Panc1 (cell line): ENCODE measurements around the gene CFAP410. TPM values are rescaled to one million over a fixed set of nuclear protein-coding genes. Genes with fewer than 3 reads are reported as not detected.

Experiments
- ATAC-seq: fragments of 200-7000 bp; cut with Tn5 transposase; 2 replicates; pipeline ENCODE4 v1.9.1; 2020; ENCODE audit warnings: mild to moderate bottlenecking, moderate library complexity
- BruUV-seq: library from RNA; stranded (reverse); fragments of 400-500 nt; replicated peaks from 2 replicates; lab custom pipeline; 2021; lab: Mats Ljungman, UMichigan
- CTCF ChIA-PET: fragments of 300-600 bp; sonication (Branson Sonifier 250); formaldehyde crosslinking; loops from one replicate; lab custom pipeline; 2022; ENCODE audit warnings: antibody characterized with exemption; lab: Charles Lee
- POLR2A ChIA-PET: fragments of 300-600 bp; sonication (Branson Sonifier 250); formaldehyde crosslinking; loops from one replicate; lab custom pipeline; 2022; ENCODE audit warnings: antibody characterized with exemption; lab: Charles Lee
- DNase-seq: peaks from one replicate; pipeline ENCODE4 v3.0.0-alpha.2; 2010; ENCODE audit warnings: low read depth, low spot score
- H3K27ac ChIP-seq: 2 replicates; pipeline ENCODE4 v1.5.1; 2011; ENCODE audit warnings: mild to moderate bottlenecking, low read length, inconsistent platforms
- H3K27me3 ChIP-seq: fragments of 200-500 bp; sonication (Bioruptor generic); 2 replicates; pipeline ENCODE4 v1.6.0; 2014; ENCODE audit warnings: low read length, inconsistent platforms; ENCODE audit not compliant: control insufficient read depth, insufficient read depth
- H3K36me3 ChIP-seq: fragments of 200-500 bp; sonication (Bioruptor generic); 2 replicates; pipeline ENCODE4 v1.5.1; 2014; ENCODE audit warnings: inconsistent platforms, mild to moderate bottlenecking, low read length, moderate library complexity; ENCODE audit not compliant: control insufficient read depth, insufficient read depth
- H3K4me1 ChIP-seq: 2 replicates; pipeline ENCODE4 v1.5.1; 2011; ENCODE audit warnings: inconsistent platforms, mild to moderate bottlenecking, low read length, moderate library complexity; ENCODE audit not compliant: control insufficient read depth, insufficient read depth
- H3K4me3 ChIP-seq, 2 experiments: 2 replicates each; pipeline ENCODE4 v1.5.1; 2011 to 2012; ENCODE audit warnings: low read depth in 2 of 2, low read length in 2 of 2, mild to moderate bottlenecking in 2 of 2, inconsistent platforms in 1 of 2, moderate library complexity in 1 of 2
- H3K9me3 ChIP-seq: fragments of 200-500 bp; sonication (Bioruptor generic); 2 replicates; pipeline ENCODE4 v1.5.1; 2014; ENCODE audit warnings: low read depth, mild to moderate bottlenecking, inconsistent platforms, low read length, moderate library complexity; ENCODE audit not compliant: control insufficient read depth, insufficient read depth
- POLR2AphosphoS5 ChIP-seq: IDR thresholded peaks from 2 replicates; pipeline ENCODE4 v1.6.1; 2012; ENCODE audit warnings: mild to moderate bottlenecking, low read depth, low read length, moderate library complexity
- REST ChIP-seq, 2 experiments: IDR thresholded peaks; 2 replicates each; pipeline ENCODE4 v1.6.1; 2011 to 2012; ENCODE audit warnings: low read depth in 2 of 2, control low read depth in 1 of 2, low read length in 1 of 2, mild to moderate bottlenecking in 1 of 2, moderate library complexity in 1 of 2; ENCODE audit not compliant: insufficient read depth in 1 of 2
- SIN3A ChIP-seq: IDR thresholded peaks from 2 replicates; pipeline ENCODE4 v1.6.1; 2012; ENCODE audit warnings: low read depth, mild to moderate bottlenecking, low read length, moderate library complexity, borderline replicate concordance; ENCODE audit not compliant: insufficient read depth
- TCF7L2 ChIP-seq: IDR thresholded peaks from 2 replicates; pipeline ENCODE4 v1.6.1; 2011; ENCODE audit warnings: mild to moderate bottlenecking, low read depth, low read length, inconsistent platforms
- in situ Hi-C: cut with HindIII; loops from 2 replicates; pipeline ENCODE4 v1.10.0; 2016; ENCODE audit warnings: low sequenced_read_pairs, low pct_unique_long_range_greater_than_20kb
- intact Hi-C: fragments of 100-400 bp; cut with micrococcal nuclease; formaldehyde crosslinking; loops from one replicate; pipeline ENCODE4 v1.10.0; 2022; ENCODE audit not compliant: unreplicated experiment
- total RNA-seq: library from RNA; stranded (reverse); gene quantifications from one replicate; pipeline ENCODE4 v1.2.1, GENCODE V29; 2021; ENCODE audit not compliant: unreplicated experiment
- TF ChIP-seq, protein P1 (sequence below): fragments of 450-650 bp; IDR thresholded peaks from 2 replicates; pipeline ENCODE4 v1.5.1; 2017; ENCODE audit warnings: mild to moderate bottlenecking

CFAP410 gene
- total RNA-seq, 1 experiment from 2014 or later: 11.8 TPM

DNA sequence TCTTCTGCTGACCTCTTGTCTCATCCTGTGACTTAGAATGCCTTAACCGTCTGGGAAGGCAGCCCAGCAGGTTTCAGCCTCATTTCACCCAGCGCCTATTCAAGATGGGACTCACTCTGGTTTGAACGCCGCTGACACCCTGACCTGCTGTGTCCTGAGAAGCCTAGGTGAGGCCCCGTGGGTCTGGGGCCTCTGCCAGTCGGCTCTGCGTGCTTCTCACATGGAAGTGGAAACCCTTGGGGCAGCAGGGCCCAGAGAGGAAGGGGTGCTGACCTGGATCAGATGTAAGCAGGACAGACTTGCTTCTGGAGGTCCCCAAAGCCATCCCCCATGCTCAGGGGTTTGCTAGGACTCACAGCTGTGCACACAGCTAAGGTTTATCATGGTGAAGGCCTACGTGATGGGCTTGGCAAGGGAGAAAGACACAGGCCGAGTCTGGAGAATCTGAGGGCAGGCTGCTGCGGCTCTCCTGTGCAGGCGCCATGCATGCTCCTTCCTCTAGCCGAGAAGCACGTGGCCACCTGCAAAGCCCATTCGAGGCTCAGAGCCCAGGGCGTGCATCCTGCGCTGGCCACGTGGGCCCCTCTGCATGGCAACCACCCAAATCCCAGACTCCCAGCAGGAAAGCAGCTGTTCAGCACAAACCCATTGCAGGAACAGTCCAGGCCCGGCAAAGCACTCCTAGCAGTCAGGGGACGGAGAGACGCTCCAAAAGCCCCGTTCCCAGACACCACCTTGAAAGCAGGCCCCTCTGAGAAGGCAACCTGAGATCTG lies 18.1 kb upstream of the CFAP410 start:
- no peaks in the 10 kb centered on the region for H3K9me3 ChIP-seq
- no TSS peak for BruUV-seq
- no peak overlapping the region for H3K4me3 ChIP-seq
- ATAC-seq (no peak), DNase-seq (no peak)
- no peaks in the 10 kb centered on the region for H3K4me1 ChIP-seq
- no peaks in the 10 kb centered on the region for H3K27me3 ChIP-seq
- H3K27ac ChIP-seq: no peak overlapping the region
- TF ChIP-seq, protein P1, sequence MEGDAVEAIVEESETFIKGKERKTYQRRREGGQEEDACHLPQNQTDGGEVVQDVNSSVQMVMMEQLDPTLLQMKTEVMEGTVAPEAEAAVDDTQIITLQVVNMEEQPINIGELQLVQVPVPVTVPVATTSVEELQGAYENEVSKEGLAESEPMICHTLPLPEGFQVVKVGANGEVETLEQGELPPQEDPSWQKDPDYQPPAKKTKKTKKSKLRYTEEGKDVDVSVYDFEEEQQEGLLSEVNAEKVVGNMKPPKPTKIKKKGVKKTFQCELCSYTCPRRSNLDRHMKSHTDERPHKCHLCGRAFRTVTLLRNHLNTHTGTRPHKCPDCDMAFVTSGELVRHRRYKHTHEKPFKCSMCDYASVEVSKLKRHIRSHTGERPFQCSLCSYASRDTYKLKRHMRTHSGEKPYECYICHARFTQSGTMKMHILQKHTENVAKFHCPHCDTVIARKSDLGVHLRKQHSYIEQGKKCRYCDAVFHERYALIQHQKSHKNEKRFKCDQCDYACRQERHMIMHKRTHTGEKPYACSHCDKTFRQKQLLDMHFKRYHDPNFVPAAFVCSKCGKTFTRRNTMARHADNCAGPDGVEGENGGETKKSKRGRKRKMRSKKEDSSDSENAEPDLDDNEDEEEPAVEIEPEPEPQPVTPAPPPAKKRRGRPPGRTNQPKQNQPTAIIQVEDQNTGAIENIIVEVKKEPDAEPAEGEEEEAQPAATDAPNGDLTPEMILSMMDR: no peak
- TF ChIP-seq TCF7L2: no peak
- TF ChIP-seq REST (IDR thresholded peaks at IDR 0.05; ENCODE audit: insufficient read depth in 1 of 2, low read depth in 2 of 2, low read length in 1 of 2): no peak
- TF ChIP-seq SIN3A: no peak
- no peak for TF ChIP-seq POLR2AphosphoS5
- intact Hi-C loops (no loop called here), in situ Hi-C loops (no loop called here)
- ChIA-PET POLR2A (no interaction called here), CTCF (no interaction called here)
- no peaks in the 10 kb centered on the region for H3K36me3 ChIP-seq

- Histone ChIP-seq H3K27me3 (no peaks in the 10 kb centered on the region), H3K4me3 (no peak overlapping the region), H3K4me1 (no peaks in the 10 kb centered on the region), H3K36me3 (no peaks in the 10 kb centered on the region), H3K9me3 (no peaks in the 10 kb centered on the region), H3K27ac (no peak overlapping the region)
- ATAC-seq (no peak), DNase-seq (no peak)
- TF ChIP-seq REST (IDR thresholded peaks at IDR 0.05; ENCODE audit: insufficient read depth in 1 of 2, low read depth in 2 of 2, low read length in 1 of 2): no peak
- TF ChIP-seq SIN3A: no peak
- TF ChIP-seq, protein P1: no peak
- TF ChIP-seq POLR2AphosphoS5: no peak
- TF ChIP-seq TCF7L2: no peak
- intact Hi-C loops (no loop called here), in situ Hi-C loops (no loop called here)
- CTCF ChIA-PET: no interaction called here
- no TSS peak for BruUV-seq
- POLR2A ChIA-PET: no interaction called here
These were observed 17.4 kb upstream of the CFAP410 start for GRCh38 chr21:44356636-44357035.
